ENCODE results near the gene MOV10L1.

- no peak for TF ChIP-seq CTCF (conservative IDR thresholded peaks at IDR 0.05 in 1 of 2, IDR thresholded peaks at IDR 0.05 in 1 of 2; ENCODE audit: low read depth in 1 of 2, low read length in 2 of 2)
- TF ChIP-seq EZH2 (IDR thresholded peaks at IDR 0.05; ENCODE audit: low read length, missing control alignments), result no peak
Observed at GRCh38 chr22:50173983-50174355, 84.2 kb downstream of the MOV10L1 start.

Data from fibroblast of lung (primary cell).